IPS DF 19.7 (cell line): ENCODE measurements around the gene SEMA4D.

Experiments
- DNase-seq: peaks from one replicate; pipeline ENCODE4 v3.0.0-alpha.2; 2013; ENCODE audit warnings: low read depth, low spot score

Gene SEMA4D

DNA sequence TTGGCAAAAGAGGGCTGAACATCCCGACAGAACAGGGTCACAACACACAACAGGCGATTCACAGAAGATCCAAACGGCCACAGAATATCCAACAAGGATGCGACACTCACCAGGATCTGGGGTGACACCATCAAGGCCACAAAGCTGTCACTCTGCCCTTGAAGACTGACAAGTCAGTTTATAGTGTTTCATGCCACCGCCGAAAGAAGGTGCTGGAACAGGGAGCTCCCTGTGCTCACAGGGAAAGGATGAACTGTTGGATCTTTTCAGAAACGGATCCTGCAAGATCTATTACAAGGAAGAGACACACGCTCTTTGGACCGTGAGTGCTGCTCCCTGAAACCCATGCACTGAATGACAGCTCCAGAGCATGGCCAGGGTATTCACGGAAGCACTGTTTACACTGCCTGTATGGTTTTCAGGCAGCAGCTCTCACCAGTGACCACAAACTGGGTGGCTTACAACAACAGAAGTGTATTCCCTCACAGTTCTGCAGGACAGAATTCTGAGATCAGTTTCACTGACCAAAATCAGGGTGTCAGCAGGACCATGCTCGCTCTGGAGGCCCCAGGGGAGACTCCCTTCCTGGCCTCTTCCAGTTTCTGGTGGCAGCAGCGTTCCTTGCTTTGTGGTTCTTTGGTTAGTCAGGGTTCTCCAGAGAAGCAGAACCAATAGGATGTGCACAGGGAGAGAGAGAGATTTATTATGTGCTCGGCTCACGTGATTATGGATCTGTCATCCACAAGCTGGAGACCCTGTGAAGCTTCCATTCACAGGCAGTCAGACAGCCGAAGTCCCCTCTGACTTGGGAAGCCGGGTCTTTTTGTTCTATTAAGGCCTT lies 52.8 kb downstream of the SEMA4D start:
- no peak for DNase-seq

DNA sequence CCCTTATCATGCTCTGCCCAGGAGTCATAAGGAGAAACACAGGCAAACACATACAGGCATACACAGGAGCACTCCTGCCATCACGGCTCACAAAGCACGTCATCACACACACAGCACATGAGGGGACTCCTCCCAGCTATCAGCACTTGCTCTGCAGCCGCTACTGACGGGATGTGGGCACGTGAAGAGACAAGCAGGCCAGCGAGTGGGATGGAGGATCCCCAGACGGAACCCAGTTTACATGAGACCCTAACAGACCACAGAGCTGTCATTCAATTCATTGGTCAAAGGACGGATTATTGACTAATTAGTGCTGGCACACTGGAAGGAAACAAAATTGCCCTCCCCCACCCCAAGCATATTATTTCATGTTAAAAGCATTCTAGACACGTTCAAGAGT lies 53.6 kb downstream of the SEMA4D start:
- no peak for DNase-seq

GRCh38 chr9:89442981-89443814 lies 54.7 kb downstream of the SEMA4D start:
- no peak for DNase-seq

DNA sequence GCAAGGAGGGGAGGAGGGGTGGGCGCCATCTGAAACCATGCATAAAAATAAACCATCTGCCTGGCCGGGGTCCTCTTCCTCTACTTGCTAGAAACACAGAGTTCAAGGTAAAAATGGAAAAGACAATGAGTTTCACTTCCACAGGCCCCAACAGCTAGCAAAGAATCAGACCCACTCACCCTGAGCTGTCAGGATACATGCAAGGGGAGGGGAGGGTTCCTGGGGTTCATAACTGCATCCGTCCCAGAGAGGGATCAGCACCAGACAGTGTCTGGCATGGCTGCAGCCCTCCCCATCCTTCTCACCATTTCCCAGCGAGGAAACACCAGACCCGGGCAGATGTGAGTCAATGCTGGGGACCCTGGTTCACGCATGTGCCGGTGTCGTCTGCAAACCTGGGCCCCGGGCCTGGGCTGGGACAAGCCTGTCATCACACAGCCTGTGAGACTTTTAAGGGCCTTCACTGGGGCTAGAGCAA lies 55.4 kb downstream of the SEMA4D start:
- DNase-seq: no peak

DNA sequence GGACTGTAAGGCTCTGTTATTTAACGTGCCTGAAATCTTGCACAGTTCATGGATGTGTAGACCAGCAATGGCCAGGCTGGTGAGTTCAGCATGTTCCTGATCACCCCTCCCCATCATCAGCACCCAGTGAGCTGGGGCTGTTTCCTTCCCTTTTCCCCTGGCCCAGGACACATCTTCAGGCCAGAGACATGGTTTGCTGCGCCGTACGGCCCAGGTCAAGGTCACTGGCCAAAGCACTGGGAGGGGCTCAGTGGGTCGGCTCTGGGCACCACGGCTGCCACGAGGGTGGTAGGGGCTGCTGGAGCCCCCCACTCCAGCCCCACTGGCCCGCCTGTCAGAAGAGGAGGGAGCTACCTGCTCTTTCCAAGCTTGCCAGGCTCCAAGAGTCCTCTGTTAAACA lies 55.9 kb downstream of the SEMA4D start:
- DNase-seq: no peak

DNA sequence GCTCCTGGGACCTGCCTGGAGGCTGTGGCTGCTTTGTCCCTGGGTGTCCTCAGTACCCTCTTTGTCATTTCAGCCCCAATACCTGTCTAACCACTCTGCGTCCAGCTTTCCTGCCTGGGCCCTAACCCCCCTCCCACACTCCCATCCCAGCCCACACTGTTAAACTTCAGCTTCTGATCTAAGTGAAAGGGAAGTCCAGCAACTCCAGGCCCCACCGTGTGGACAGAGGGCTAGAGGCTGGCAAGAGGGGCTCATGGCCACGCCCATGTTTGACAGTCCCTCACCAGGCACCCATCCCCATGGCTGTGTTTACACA lies 56.3 kb downstream of the SEMA4D start:
- no peak for DNase-seq

GRCh38 chr9:89440951-89441654 lies 56.8 kb downstream of the SEMA4D start:
- DNase-seq: no peak

GRCh38 chr9:89440548-89440947 lies 57.4 kb downstream of the SEMA4D start:
- no peak for DNase-seq

- DNase-seq: no peak
Measured at GRCh38 chr9:89440046-89440445, 57.9 kb downstream of the SEMA4D start.

- no peak for DNase-seq
Measured at GRCh38 chr9:89439571-89439970, 58.3 kb downstream of the SEMA4D start.

DNA sequence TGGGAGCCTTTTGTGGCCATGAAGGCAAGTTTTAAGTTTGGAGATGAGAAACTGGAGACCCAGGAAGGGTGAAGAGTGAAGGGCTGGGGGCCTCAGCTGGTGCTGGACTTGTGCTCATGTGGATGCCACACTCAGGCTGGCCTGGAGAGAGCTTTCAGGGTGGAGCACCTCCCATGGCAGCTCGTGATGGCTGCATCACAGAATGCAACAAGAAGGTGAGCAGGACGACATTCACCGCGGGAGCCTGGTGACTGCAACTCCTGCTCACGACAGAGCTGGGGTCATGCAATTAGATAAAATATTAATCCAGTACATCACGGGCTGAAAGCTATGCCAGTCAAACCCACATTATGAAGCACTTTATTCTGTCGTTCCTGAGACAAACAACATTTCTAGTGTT lies 59.7 kb downstream of the SEMA4D start:
- no peak for DNase-seq

GRCh38 chr9:89437772-89438171 lies 60.1 kb downstream of the SEMA4D start:
- no peak for DNase-seq

GRCh38 chr9:89436963-89437625 lies 60.8 kb downstream of the SEMA4D start:
- no peak for DNase-seq

DNA sequence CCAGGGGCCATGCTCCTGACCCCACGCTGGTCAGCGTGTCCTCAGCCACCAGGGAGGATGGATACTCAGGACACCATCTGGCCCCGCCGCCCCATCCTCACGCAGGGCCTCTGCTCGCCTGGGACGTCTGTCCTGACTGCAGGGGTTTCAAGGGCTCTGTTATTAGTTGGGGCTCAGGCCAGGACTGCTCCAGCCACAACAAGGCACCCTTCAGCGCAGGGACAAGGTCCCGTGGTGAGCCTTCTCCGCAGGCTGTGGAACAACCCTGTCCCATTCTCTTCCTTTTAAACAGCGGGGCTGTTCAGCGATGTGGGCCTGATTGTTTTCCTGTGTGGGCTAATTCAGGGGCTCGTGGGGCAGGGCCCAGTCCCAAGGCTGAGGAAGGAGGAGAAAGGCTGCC lies 61.6 kb downstream of the SEMA4D start:
- no peak for DNase-seq

- DNase-seq: peak; percentile 95
Measured at GRCh38 chr9:89435071-89435823, 62.7 kb downstream of the SEMA4D start.

DNA sequence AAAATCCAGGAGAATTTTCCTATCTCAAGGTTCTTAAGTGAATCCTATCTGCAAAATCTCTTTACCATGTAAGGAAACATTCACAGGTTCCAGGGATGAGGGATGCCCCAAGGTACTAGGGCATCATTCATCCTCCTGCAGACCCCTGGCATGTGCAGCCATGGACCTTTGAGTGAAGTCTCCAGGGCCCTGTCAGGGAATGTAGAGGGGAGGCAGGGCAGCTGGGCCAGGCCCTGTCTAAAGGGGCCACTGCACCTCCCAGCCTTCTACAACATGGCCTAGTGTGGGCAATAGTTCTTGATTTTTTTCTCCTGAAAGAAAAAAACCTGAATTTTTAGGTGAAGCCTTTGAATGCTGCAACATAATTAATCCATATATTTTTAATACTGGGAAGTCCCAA lies 63.3 kb downstream of the SEMA4D start:
- no peak for DNase-seq

DNA sequence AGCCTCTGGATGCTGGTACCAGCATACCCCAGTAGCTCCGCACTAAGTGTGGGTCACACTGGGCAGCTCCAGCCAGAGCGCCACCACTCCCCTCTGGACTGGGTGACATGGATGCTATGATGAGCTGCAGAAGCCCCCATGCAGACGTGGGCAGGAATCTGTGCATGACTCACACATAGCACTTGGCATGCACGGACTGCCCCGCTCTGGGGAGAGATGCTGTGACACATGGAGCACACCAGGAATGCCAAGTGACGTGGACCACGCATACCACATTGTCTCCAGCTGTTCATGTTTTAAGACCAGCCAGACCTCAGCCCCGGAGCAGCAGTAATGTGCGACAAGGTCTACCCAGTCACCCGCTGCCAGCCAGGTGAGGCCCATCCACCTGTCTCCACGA lies 64.1 kb downstream of the SEMA4D start:
- DNase-seq: no peak

DNA sequence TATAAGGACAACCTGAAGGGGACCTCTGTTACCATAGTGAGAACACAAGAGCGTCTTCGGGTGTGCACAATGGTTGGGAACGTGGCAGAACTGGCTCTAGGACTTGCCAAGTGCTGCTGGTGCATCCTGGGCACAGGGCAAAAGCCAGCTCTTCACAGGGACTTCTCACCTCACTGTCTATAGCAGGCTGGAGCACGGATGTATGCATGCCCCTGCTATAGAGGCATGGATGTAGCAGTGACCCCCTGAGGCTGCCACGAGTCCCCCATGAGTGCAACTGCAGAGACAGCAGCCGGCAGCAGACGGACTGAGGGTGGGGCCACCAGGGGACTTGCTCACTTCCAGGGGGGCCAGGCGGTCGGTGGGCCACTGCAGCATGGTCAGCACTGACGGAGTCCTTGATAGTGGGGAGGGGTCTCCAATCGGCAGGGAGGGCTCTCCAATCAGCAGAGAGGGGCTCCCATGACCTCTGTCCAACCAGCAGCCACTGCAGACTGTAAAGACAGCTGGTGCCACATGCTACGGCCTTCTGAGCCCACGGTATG lies 64.9 kb downstream of the SEMA4D start:
- no peak for DNase-seq

- no peak for DNase-seq
Measured at GRCh38 chr9:89431930-89432725, 65.8 kb downstream of the SEMA4D start.

DNA sequence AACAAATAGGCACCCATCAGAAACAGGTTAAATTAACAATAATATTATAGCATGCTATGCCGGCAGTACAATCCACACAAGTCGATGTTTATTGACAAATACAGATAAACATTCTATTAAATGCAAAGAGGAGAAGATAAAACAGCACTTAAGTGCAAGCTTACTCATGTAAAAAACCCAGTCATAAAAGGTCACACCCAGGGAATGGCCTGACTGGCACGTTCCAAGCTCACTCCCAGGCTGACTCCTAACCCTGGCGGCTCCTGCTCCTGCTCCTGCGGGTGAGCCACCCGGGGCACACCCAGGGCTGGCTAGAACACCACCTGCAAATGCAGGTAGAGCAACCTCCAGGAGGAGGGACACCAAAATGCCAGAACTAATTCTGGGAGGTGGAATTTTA lies 66.9 kb downstream of the SEMA4D start:
- no peak for DNase-seq
